B cell (primary cell): Measurements from ENCODE around the gene TBC1D14. TPM values are rescaled to one million over a fixed set of nuclear protein-coding genes. Genes with fewer than 3 reads are reported as not detected.
A peak's percentile ranks its signal among the peaks of the same experiment; 100 is the strongest.

Experiments
- ATAC-seq: fragments of 200-7000 bp; cut with Tn5 transposase; one replicate; pipeline ENCODE4 v1.10.0; 2021; ENCODE audit warnings: low read depth, mild to moderate bottlenecking, moderate number of reproducible peaks, moderate library complexity
- CTCF ChIA-PET: fragments of 350-600 bp; sonication (Branson Sonifier 250); formaldehyde crosslinking; loops from one replicate; lab custom pipeline; 2021; ENCODE audit warnings: antibody characterized with exemption, inconsistent platforms; lab: Charles Lee
- POLR2A ChIA-PET: fragments of 350-600 bp; sonication (Branson Sonifier 250); formaldehyde crosslinking; loops from one replicate; lab custom pipeline; 2021; ENCODE audit warnings: antibody characterized with exemption; lab: Charles Lee
- DNase-seq: peaks from one replicate; pipeline ENCODE4 v3.0.0; 2013
- H2AFZ ChIP-seq: 2 replicates; pipeline ENCODE4 v1.6.1; 2012; ENCODE audit warnings: mild to moderate bottlenecking, low read depth, low read length; ENCODE audit not compliant: insufficient read depth, poor library complexity, severe bottlenecking
- H3K27ac ChIP-seq, 2 donors: 1 replicate in 1 of 2; 2 replicates in 1 of 2; pipeline ENCODE4 v1.5.1; 2012 to 2013; ENCODE audit warnings: low read length in 2 of 2, mild to moderate bottlenecking in 2 of 2, moderate library complexity in 1 of 2
- H3K27me3 ChIP-seq, 4 experiments: fragments of 200-600 bp in 1 of 4; sonication (generic) in 1 of 4; replicated peaks in 1 of 4; 1 replicate in 2 of 4; 2 replicates in 2 of 4; pipeline versions ENCODE4 v1.6.1 to v1.7.0; 2013 to 2016; ENCODE audit warnings: low read length in 3 of 4, mild to moderate bottlenecking in 2 of 4, mixed read lengths in 1 of 4, moderate library complexity in 1 of 4; ENCODE audit not compliant: insufficient read depth in 4 of 4, control insufficient read depth in 3 of 4; ENCODE audit errors: control extremely low read depth in 1 of 4
- H3K36me3 ChIP-seq, 2 experiments: replicated peaks in 1 of 2; 1 replicate in 1 of 2; 2 replicates in 1 of 2; pipeline versions ENCODE4 v1.6.1 to v1.7.1; 2013; ENCODE audit warnings: low read length in 1 of 2; ENCODE audit not compliant: insufficient read depth in 2 of 2, control insufficient read depth in 1 of 2; ENCODE audit errors: control extremely low read depth in 1 of 2, extremely low read depth in 1 of 2
- H3K4me1 ChIP-seq, 2 donors: fragments of 200-600 bp in 1 of 2; sonication (generic) in 1 of 2; 1 replicate in 1 of 2; 2 replicates in 1 of 2; pipeline versions ENCODE4 v1.5.1 to v1.6.1; 2013 to 2017; ENCODE audit warnings: low read length in 2 of 2; ENCODE audit not compliant: control insufficient read depth in 2 of 2, insufficient read depth in 2 of 2
- H3K4me2 ChIP-seq: replicated peaks from 2 replicates; pipeline ENCODE3; 2012; ENCODE audit warnings: mild to moderate bottlenecking, low read depth, low read length; ENCODE audit not compliant: poor library complexity, severe bottlenecking
- H3K4me3 ChIP-seq, 5 experiments: fragments of 200-600 bp in 1 of 5; sonication (generic) in 1 of 5; 1 replicate in 3 of 5; 2 replicates in 2 of 5; pipeline versions ENCODE4 v1.5.1 to v1.7.0; 2011 to 2016; ENCODE audit warnings: low read length in 4 of 5, mild to moderate bottlenecking in 4 of 5, low read depth in 2 of 5, control low read depth in 1 of 5, moderate library complexity in 1 of 5; ENCODE audit not compliant: insufficient read depth in 1 of 5; ENCODE audit errors: control extremely low read depth in 1 of 5, extremely low read depth in 1 of 5
- H3K79me2 ChIP-seq: fragments of 200-600 bp; sonication (generic); one replicate; pipeline ENCODE4 v1.6.0; 2016; ENCODE audit warnings: low read length; ENCODE audit not compliant: control insufficient read depth, insufficient read depth
- H3K9ac ChIP-seq: fragments of 200-600 bp; sonication (generic); 2 replicates; pipeline ENCODE4 v1.6.1; 2017; ENCODE audit warnings: mild to moderate bottlenecking, low read length, moderate library complexity
- H3K9me3 ChIP-seq, 3 donors: one replicate each; pipeline versions ENCODE4 v1.6.1 to v1.7.1; 2013; ENCODE audit warnings: low read length in 2 of 3; ENCODE audit not compliant: control insufficient read depth in 2 of 3, insufficient read depth in 1 of 3; ENCODE audit errors: control extremely low read depth in 1 of 3
- H4K20me1 ChIP-seq: 2 replicates; pipeline ENCODE4 v1.6.0; 2012; ENCODE audit warnings: mild to moderate bottlenecking, low read length; ENCODE audit not compliant: insufficient read depth, control insufficient read depth, poor library complexity, severe bottlenecking
- H3K27ac Mint-ChIP-seq: one replicate; pipeline ENCODE4 v1.8.0; 2021; ENCODE audit warnings: mixed read lengths
- H3K27me3 Mint-ChIP-seq: one replicate; pipeline ENCODE4 v1.8.0; 2021; ENCODE audit warnings: mixed read lengths
- H3K4me1 Mint-ChIP-seq: one replicate; pipeline ENCODE4 v1.8.0; 2021; ENCODE audit warnings: mixed read lengths
- H3K4me3 Mint-ChIP-seq: one replicate; pipeline ENCODE4 v1.8.0; 2021; ENCODE audit warnings: mixed read lengths
- H3K9me3 Mint-ChIP-seq: one replicate; pipeline ENCODE4 v1.8.0; 2022; ENCODE audit warnings: mixed read lengths; ENCODE audit not compliant: insufficient read depth
- CTCF ChIP-seq: fragments of 200-600 bp; IDR thresholded peaks from one replicate; pipeline ENCODE4 v1.8.0; 2022; ENCODE audit warnings: antibody characterized with exemption, mild to moderate bottlenecking
- EZH2 ChIP-seq: IDR thresholded peaks from 2 replicates; pipeline ENCODE4 v1.6.1; 2012; ENCODE audit warnings: borderline replicate concordance, low read depth, mild to moderate bottlenecking, moderate library complexity, low read length; ENCODE audit not compliant: insufficient read depth, poor library complexity, severe bottlenecking
- WGBS: methylation state at CpG from one replicate; pipeline ENCODE4 v1.1.5; 2013; ENCODE audit warnings: missing lambda C conversion rate; ENCODE audit not compliant: insufficient coverage; 5-methylcytosine and 5-hydroxymethylcytosine counted together
- intact Hi-C: fragments of 100-400 bp; cut with micrococcal nuclease; formaldehyde crosslinking; loops from one replicate; pipeline ENCODE4 v1.10.0; 2022
- polyA plus RNA-seq: library from polyadenylated mRNA; depleted of rRNA; stranded (reverse); fragments of >200 nt; gene quantifications from 2 replicates; pipeline ENCODE4 v1.2.3, GENCODE V29; 2012
- total RNA-seq, 2 donors: library from RNA; stranded (reverse); fragments of 120-200 nt in 1 of 2; gene quantifications; 1 replicate in 1 of 2; 2 replicates in 1 of 2; pipeline versions ENCODE4 v1.2.3 to v1.2.4, GENCODE V29; 2013 to 2022

TBC1D14 gene
- total and polyA plus RNA-seq, 2 donors (not counting 1 experiment from before 2014, with no cell fraction given), result 21.9 to 42.0 TPM

- 100% methylated on average over 5 of the region's 6 CpGs for WGBS
- H4K20me1 ChIP-seq, result peaks cover 46% of the 10 kb centered on the region
- ChIA-PET CTCF (interaction anchor here (1.0 to 1.5 kb wide), 2 partner anchors 18 to 52 kb away, joined by 3 to 4 read pairs; partner anchors contain the start of gene TADA2B), POLR2A (no interaction called here)
- Mint-ChIP-seq H3K4me3 (no peak overlapping the region), H3K27me3 (no peaks in the 10 kb centered on the region), H3K9me3 (no peaks in the 10 kb centered on the region), H3K27ac (peak overlapping the region; percentile 46), H3K4me1 (peaks cover 74% of the 10 kb centered on the region)
- no peak for TF ChIP-seq CTCF
- no peak for TF ChIP-seq EZH2
- no peaks in the 10 kb centered on the region for H3K27me3 ChIP-seq
- ATAC-seq (no peak), DNase-seq (no peak)
- H3K79me2 ChIP-seq, result peaks cover 89% of the 10 kb centered on the region
- no peak overlapping the region for H3K9ac ChIP-seq
- H3K4me3 ChIP-seq, result no peak overlapping the region
- peak overlapping the region in 1 of 2 donors; percentile 77 for H3K27ac ChIP-seq
- peak overlapping the region; percentile 52 for H3K4me2 ChIP-seq
- peaks cover 0 to 20% of the 10 kb centered on the region in 2 experiments for H3K36me3 ChIP-seq
- intact Hi-C loops, result no loop called here
- peaks cover 50 to 71% of the 10 kb centered on the region in 2 donors for H3K4me1 ChIP-seq
- no peak overlapping the region for H2AFZ ChIP-seq
- no peaks in the 10 kb centered on the region for H3K9me3 ChIP-seq
Measured at GRCh38 chr4:6990661-6991060, 81.0 kb downstream of the TBC1D14 start.

- Histone ChIP-seq H3K27me3 (no peaks in the 10 kb centered on the region), H3K79me2 (peaks cover 83% of the 10 kb centered on the region), H3K4me3 (no peak overlapping the region), H3K27ac (peak overlapping the region; percentile 70 to 77), H3K9me3 (no peaks in the 10 kb centered on the region), H3K36me3 (peaks cover 0 to 22% of the 10 kb centered on the region in 2 experiments), H2AFZ (peak overlapping the region; percentile 5), H4K20me1 (peaks cover 46% of the 10 kb centered on the region), H3K9ac (no peak overlapping the region), H3K4me2 (peak overlapping the region; percentile 52), H3K4me1 (peaks cover 44 to 66% of the 10 kb centered on the region in 2 donors)
- TF ChIP-seq CTCF (no peak), EZH2 (no peak)
- POLR2A ChIA-PET, result no interaction called here
- intact Hi-C loops, result no loop called here
- Mint-ChIP-seq H3K27ac (peak overlapping the region; percentile 70), H3K27me3 (no peaks in the 10 kb centered on the region), H3K4me3 (peak overlapping the region; percentile 36), H3K9me3 (no peaks in the 10 kb centered on the region), H3K4me1 (peaks cover 68% of the 10 kb centered on the region)
- ATAC-seq, result no peak
- CTCF ChIA-PET, result interaction anchor here (1.0 to 1.6 kb wide), 3 partner anchors 16 to 51 kb away, joined by 3 to 5 read pairs (median 4); partner anchors contain the start of gene TADA2B
- 71% methylated on average over 11 of the region's 11 CpGs for WGBS
- no peak for DNase-seq
Measured at GRCh38 chr4:6991249-6991648, 81.6 kb downstream of the TBC1D14 start.
